T follicular helper cell (primary cell): Measurements from ENCODE around the gene PPP1R36.
"Not testable (repeated sequence)": the region's sequence is repeated elsewhere in the genome, so short reads cannot be mapped to it uniquely, and the experiment has no call there.

ENCODE experiments used
- DNase-seq: peaks from one replicate; pipeline ENCODE4 v3.0.0-alpha.2; 2020; ENCODE audit warnings: low read depth
- total RNA-seq, 2 experiments: gene quantifications; one replicate each; lab custom pipeline; 2026; lab: John Stamatoyannopoulos, UW

Gene PPP1R36
- total RNA-seq = 0.09 to 0.24 reads per million in 2 experiments

- no peak for DNase-seq
Observed at GRCh38 chr14:64549791-64550620, at the start of gene PPP1R36. PPP1R36 (plus strand) TSS chr14:64549961; CDS start chr14:64549998, 37 bp downstream.

GRCh38 chr14:64500088-64500487 lies 49.7 kb upstream of the PPP1R36 start:
- DNase-seq = no peak

- no peak for DNase-seq
Observed at GRCh38 chr14:64501411-64502171, 48.2 kb upstream of the PPP1R36 start.

- no peak for DNase-seq
Observed at GRCh38 chr14:64502456-64502855, 47.3 kb upstream of the PPP1R36 start.

- DNase-seq = no peak
Observed at GRCh38 chr14:64502887-64503433, 46.8 kb upstream of the PPP1R36 start.

- DNase-seq = peak; percentile 99
Observed at GRCh38 chr14:64503434-64504309, 46.1 kb upstream of the PPP1R36 start, which contains the start of gene ZBTB25. ZBTB25 (minus strand) TSS chr14:64503838; CDS start chr14:64490533, 13,305 bp downstream.

GRCh38 chr14:64504310-64504896 lies 45.4 kb upstream of the PPP1R36 start, which contains the start of gene ZBTB1:
ZBTB1 (plus strand) TSS chr14:64504770; CDS start chr14:64521505, 16,735 bp downstream.
- DNase-seq = peak; percentile 77

- DNase-seq = peak; percentile 82
Observed at GRCh38 chr14:64504897-64505794, 44.6 kb upstream of the PPP1R36 start.

GRCh38 chr14:64506721-64507120 lies 43.0 kb upstream of the PPP1R36 start:
- DNase-seq = no peak

- DNase-seq = no peak
Observed at GRCh38 chr14:64507376-64508156, 42.2 kb upstream of the PPP1R36 start.

- no peak for DNase-seq
Observed at GRCh38 chr14:64508215-64508776, 41.5 kb upstream of the PPP1R36 start.

GRCh38 chr14:64509036-64509435 lies 40.7 kb upstream of the PPP1R36 start:
- no peak for DNase-seq

- peak; percentile 50 for DNase-seq
Observed at GRCh38 chr14:64510825-64511671, 38.7 kb upstream of the PPP1R36 start.

GRCh38 chr14:64513271-64513670 lies 36.5 kb upstream of the PPP1R36 start:
- no peak for DNase-seq

- no peak for DNase-seq
Observed at GRCh38 chr14:64515053-64515452, 34.7 kb upstream of the PPP1R36 start.

- no peak for DNase-seq
Observed at GRCh38 chr14:64516969-64517368, 32.8 kb upstream of the PPP1R36 start.

GRCh38 chr14:64517667-64518066 lies 32.1 kb upstream of the PPP1R36 start:
- not testable (repeated sequence) for DNase-seq

GRCh38 chr14:64518229-64518628 lies 31.5 kb upstream of the PPP1R36 start:
- no peak for DNase-seq
